Left renal pelvis (tissue), 4 donors: ENCODE data around the gene BCAT1. TPM values are rescaled to one million over a fixed set of nuclear protein-coding genes. Genes with fewer than 3 reads are reported as not detected.
"Not testable (repeated sequence)": the region's sequence is repeated elsewhere in the genome, so short reads cannot be mapped to it uniquely, and the experiment has no call there.

ENCODE experiments used
- DNase-seq, 4 donors: peaks; one replicate each; pipeline ENCODE4 v3.0.0-alpha.2; 2013; ENCODE audit warnings: low read depth in 4 of 4, low spot score in 3 of 4
- polyA plus RNA-seq, 4 donors: library from polyadenylated mRNA; unstranded; fragments of 120-200 nt; gene quantifications; one replicate each; pipeline ENCODE4 v1.2.1, GENCODE V29; 2013; ENCODE audit not compliant: insufficient read length in 4 of 4

BCAT1 gene
- polyA plus RNA-seq, 4 donors = 20.8 to 61.1 (median 53.5) TPM

DNA sequence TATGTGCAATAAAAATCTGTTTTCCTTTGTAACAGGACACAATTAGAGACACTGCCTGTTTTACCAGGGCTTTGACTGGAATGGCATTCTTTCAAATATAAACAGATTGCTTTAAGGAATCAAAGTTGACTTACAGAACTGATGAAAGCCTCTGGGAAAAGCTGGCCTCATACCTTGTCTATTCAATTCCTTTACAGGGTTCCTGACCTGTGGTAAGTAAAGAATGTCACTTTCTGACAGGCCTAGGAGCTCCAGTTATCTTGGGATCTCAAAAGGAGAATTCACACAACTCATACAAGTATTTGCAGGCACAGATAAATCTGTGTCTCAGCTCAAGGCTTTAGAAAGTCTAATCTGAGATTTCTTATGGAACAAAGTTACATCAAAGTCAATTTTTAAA lies 88.4 kb downstream of the BCAT1 start:
- no peak for DNase-seq

DNA sequence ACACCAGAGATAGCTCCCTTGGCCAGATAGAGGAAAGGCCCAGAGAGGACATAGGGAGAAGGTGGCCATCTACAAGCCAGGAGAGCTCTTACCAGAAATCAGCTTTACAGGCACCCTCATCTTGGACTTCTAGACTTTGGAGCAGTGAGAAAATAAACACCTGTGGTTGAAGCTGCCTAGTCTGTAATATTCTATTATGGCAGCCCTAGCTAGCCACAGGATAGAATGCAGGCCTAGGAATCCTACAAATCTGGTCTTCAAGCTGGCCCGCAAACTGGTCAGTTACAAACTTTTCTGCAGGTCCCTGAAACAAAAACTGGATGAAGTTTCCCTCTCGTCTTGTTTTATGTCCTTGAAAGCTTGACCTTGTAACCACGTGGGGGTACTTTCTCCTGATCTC lies 92.4 kb downstream of the BCAT1 start:
- no peak for DNase-seq

DNA sequence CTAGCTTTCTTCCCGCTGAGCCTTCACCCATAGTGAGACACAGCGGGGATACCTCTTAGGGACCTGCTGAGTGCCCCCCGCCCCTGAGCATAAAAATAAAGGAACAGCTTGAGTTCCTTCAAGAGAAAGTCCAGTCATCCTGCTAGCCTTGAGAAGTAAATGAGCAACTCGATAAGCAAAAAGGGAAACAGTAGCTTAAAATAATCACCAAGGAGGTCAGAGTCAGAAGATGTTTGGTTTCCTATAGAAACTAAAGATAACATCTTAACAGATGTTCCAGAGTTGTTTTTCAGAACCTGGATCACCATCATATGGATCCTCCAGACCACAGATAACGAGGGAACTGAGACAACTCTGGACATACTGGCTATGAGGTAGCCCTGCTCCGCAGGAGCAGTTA lies 94.0 kb downstream of the BCAT1 start:
- no peak for DNase-seq

DNA sequence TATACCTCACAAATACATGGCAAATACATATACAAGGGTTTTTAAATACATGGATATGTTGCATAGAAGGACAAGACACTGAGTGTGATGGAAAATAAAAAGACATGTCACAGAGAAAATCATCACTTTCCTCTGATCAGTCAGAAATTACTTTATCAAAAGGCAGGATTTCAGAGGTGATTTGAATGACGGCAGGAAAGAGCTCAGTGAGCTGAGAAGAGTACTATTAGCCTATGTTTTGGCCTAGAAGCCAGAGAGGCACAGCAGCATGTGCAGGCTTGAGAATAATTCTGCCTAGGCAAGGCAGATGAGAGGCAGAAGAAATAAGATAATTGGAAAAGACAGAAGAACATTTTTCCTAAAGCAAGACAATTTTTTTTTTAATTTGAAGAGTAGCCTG lies 94.9 kb downstream of the BCAT1 start:
- DNase-seq = no peak

DNA sequence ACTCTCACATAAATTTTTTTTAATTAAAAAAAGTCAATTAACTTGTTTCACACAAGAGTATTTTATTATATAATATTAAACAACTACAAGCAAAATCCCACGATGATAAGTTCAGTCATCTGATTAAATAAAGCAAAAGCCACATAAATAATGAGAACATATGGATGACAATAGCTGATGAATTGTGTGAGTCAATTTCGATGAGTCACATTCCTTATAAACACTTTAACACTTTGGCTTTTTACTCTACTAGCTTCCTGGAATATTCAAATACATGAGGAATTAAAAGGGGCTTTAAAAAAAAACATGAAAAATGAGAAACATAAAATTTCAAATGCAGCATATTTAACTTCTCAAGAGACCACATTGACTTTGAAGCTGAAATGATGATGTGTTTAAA lies 95.3 kb downstream of the BCAT1 start:
- DNase-seq = no peak

DNA sequence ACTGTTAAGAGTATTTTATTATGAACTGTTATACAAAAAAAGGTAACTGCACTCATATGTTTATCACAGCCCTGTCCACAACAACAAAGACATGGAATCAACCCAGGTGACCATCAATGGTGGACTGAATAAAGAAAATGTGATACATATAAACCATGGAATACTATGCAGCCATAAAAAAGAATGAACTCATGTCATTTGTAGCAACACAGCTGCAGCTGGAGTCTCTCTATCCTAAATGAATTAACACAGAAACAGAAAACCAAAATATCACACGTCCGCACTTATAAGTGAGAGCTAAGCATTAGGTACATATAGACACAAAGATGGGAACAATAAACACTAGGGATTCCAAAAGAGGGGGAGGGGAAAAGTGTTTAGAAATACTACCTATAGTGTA lies 95.8 kb downstream of the BCAT1 start:
- DNase-seq = no peak

DNA sequence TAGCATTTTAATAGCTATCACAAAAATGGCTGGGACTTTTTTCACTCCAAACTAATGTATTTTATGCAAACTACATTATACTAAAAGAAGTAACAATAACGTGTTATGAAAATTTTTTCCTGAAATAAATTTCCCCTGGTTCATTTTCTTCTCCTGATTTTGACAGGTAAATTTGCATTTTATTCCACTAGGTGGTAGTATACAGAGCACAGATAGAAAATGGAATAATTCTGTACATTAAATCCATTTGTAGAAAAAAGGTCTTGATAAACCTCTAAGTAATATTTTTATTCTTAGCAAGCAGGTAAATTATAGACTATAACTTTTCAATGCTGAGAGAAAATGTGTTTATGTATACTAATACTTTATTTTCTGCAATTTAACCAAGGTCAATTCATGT lies 96.5 kb downstream of the BCAT1 start:
- DNase-seq = no peak

DNA sequence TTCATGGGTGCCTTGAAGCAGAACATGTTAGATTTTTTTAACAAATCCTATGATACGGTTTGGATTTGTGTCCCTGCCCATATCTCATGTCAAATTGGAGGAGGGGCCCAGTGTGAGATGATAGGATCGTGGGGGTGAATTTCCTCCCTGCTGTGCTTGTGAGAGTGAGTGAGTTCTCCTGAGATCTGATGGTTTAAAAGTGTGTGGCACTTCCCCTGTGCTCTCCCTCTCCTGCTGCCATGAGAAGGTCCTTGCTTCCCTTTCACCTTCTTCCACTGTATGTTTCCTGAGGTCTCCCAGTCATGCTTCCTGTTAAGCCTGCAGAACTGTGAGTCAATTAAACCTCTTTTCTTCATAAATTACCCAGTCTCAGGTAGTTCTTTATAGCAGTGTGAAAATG lies 97.0 kb downstream of the BCAT1 start:
- DNase-seq = not testable (repeated sequence)

DNA sequence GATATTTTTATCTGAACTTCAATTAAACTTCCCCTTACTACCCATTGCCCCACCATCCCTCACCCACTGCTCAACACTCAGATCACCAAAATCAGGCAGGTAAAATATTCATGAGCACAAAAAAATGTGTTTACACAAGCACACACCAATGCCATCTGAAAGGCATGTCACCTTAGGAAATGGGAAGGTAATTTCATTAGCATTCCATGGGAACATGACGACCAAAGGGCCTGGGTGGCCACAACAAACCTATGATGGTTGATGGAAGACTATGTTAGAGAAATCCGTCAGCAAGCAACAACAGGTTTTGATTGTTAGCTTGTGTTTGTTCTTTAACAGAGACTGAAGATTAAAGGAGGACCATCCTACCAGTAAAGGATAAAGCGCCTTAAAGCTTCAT lies 97.6 kb downstream of the BCAT1 start:
- DNase-seq = no peak

DNA sequence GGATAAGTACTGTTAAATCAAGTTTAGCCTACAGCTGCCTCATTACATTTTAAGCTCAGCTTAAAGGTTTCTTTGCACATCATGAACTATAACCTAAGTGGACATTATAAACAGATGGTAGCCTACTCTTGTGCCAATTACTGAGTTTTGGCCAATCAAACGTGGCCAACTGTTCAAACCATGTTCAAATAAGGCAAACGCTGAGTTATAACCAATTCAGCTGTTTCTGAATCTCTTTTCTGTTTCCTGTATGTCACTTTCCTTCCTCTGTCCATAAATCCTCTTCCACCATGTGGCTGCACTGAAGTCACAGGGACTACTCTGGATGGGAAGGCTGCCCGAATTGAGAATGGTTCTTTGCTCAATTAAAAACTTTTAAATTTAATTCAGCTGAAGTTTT lies 98.4 kb downstream of the BCAT1 start:
- DNase-seq = no peak

DNA sequence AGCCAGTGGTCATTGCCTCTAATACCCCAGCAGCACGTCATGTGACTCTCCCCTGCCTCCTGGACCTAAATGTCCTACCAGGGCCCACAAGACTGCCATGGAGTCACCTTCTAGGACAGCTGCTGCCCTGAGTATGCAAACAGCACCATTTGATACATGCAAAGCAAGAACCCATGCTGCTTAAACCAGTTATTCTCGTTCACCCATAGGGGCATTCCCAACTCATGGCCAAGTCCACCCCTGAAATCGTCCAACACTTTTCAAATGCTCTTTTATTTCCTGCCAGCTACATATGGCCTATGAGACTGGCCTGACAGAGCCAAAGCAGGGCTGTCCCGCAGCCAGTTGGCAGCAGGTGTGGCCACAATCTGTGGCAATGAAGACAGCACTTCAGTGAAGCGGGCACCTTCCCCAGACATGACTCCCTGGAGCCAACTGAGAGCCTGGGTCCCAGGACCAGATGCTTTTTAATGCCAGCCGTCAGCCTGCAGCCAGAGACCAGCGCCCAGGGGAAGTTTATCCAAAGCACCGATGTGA lies 99.9 kb downstream of the BCAT1 start:
- DNase-seq = no peak

DNA sequence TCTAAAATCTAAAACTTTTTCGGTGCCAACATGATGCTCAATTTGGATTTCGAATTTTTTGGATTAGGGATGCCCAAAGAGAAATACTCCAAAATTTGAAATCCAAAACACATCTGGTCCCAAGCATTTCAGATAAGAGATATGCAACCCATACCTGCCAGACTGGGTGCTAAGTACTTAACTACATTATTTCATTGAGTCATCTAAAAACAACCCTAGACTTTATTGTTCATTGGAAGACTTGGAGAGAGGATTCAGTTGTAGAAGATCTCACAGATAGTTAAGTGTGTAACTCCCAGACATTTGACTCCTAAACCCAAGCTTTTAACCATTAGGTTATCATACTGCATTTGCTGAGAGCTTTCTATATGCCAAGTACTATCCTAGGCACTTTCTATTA lies 102.2 kb downstream of the BCAT1 start:
- DNase-seq = no peak

DNA sequence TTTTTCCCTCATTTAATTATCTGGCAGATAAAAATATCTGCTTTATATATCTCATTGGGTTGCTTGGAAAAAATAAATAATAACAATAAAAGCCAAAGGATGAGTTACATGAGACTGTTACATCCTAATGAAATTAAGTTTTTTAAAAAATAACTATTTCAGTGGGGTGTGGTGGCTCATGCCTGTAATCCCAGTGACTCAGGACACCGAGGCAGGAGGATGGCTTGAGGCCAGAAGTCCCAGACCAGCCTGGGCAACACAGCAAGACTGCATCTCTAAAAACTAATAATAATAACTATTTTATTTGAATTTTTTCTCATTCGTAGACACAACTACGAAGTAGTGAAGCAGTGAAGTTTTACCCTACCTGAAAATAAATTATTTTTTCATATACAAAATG lies 103.3 kb downstream of the BCAT1 start:
- no peak for DNase-seq

DNA sequence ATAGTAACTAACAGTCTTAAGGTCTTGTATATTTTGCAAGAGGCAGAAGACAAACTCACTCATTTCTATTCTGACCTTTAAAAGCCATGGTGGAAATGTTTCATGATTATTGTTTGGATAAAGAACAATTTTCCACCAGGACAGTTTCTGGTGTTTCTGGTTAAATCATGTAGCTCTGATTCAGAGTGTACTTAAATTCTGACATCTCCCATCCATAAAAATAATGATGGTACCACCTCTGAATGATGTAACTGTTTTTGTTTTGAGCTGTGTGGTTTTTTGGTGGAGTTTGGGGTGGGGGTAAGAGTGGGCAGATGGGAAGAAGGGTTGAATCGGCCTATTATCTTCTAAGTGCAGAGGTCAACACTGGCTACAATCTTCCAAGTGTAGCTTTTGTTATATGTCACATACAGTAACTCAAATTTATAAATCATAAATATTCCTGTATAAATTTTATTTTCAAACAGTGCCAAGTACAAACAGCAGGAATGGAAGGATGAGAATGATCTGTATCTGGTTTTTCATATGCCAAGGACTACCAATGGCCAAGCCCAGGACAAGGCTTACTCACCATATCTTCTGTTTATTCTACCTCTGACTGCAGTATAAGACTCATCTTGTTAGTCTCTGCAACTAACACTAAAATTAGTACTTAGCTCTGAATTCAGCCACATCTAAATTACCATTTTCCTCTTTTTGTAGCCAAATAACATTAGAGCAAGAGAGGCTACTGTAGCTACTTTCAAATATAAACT lies 108.7 kb downstream of the BCAT1 start:
- DNase-seq = no peak

DNA sequence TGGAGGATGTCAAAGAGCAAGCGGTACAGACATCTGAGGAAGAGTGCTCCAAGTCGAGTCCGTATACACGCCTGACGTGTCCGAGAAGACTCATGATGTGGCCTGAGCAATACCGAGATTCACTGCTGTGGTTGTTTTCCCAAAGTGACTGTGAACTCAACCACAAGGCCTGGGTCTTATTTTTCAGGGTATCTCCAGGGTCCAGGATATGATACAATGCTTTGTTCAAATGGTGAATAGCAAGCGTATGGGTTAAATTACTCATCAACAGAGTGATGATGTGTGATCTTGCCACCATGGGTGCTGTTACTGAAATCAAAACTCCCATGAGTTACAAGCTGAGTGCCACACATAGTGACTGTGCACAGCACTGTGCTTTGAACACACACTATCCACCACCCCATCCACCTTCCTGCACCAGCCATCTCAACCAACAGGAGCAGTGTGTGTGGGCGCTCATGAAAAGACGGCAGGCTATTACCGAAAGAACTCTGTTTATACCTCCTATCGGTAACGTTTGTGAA lies 109.6 kb downstream of the BCAT1 start:
- no peak for DNase-seq

DNA sequence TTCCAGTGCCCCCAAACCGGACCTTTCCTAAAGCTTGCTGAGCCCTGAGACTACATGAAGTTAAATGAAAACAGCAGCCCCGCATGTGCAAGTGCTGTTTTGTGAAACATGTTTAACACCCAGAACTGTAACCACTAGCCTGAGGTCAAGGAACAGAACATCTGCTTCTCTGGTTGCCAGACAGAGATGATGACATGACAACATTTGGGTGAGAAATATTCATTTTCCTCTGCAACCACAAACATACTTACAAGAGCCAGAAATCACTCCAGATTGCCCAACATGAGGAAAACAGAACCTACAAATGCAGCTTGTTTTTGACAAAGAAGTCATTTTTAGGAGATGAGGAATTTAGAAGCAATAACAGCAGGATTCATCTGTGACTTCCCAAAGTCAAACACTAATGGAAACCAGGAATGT lies 110.4 kb downstream of the BCAT1 start:
- no peak for DNase-seq

DNA sequence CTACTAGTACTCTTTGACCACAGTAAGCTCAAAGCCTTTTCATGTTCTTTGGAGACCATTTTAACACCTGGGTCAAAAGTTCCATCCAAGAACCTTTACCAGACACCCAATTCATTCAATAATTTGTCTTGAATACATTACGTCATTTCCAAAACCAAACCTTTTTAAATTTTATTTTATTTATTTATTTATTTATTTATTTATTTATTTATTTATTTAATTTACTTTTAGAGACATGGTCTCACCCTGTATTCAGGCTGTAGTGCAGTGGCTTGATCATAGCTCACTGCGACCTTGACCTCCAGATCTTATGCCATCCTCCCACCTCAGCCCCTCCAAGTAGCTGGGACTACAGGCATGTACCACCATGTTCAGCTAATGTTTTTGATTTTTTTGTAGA lies 113.5 kb downstream of the BCAT1 start:
- DNase-seq = no peak

DNA sequence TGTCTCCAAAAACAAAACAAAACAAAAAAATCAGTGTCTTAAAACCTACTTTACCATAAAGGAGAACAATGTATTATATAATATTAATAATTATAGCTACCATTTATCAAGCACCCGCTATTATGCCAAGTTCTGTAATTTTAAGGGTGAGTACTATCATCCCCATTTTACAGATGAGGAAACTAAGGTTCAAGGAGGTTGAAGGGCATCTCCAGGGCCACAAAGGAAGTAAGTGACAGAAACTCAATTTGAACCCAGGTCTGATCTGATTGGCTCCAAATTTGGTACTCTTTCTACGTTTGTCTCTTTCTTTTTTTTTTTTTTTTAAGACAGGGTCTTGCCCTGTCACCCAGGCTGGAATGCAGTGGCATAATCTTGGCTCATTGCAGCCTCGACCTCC lies 115.4 kb downstream of the BCAT1 start:
- DNase-seq = no peak

DNA sequence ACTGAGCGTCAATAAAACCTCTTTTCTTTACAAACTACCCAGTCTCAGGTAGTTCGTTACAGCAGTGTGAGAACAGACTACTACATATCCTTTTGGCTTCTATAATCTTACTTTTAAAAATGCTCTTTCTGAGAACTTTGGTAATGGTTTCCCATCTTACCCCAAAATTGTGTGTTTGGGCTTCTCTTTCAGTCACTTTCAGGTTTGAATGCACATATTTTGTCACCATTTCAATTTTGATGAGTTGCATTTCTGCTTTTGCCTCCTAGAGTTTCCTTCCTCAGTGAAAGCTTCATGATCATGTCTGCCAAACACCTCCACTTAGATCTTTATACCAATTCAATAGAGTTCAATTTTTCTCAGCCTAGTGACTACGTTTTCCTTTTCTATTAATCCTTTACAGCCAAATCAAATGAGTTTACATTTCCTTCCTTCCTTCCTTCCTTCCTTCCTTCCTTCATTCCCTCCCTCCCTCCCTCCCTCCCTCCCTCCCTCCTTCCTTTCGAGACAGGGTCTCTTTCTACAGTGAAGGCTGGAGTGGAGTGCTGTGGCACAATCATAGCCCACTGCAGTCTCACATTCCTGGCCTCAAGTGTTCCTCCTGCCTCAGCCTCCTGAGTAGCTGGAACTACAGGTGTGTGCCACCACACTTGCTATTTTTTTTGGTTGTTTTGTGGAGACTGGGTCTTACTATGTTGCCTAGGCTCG lies 124.9 kb downstream of the BCAT1 start:
- DNase-seq = no peak

DNA sequence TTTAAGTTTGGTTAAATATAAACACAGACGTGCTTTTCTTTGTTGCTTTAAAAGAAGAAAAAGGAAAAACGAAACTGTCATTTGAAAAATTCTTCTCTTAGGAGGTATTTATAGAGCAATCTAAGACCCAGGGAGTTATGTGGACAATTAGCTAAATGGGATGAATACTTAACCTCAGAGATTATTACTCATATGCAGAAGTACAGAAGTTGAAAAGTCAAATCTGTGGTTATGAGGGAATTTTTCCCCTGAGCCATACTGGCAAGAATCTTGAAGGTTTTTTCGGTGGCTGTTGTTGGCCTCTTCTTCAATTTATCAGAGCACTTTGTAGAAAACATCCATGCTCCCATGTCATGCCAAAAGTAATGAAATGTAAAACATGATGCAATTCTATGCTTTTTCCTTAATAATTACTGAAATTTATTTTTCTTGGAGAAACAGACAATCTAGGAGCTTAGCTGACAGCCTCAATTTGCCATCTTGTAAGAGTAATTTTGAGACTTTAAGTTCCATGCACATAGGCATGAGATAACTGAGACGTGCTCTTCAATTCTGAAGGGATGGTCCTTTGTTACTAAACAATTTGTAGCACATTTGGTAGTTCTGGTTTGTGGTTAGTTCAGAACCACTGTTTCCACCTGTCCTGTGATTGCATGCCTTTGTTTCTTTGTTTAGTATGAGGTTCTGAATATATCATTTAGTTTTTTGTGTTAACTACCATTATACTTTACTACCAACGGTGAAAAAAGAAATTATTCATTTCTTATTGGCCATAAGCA lies 126.6 kb downstream of the BCAT1 start:
- DNase-seq = no peak

DNA sequence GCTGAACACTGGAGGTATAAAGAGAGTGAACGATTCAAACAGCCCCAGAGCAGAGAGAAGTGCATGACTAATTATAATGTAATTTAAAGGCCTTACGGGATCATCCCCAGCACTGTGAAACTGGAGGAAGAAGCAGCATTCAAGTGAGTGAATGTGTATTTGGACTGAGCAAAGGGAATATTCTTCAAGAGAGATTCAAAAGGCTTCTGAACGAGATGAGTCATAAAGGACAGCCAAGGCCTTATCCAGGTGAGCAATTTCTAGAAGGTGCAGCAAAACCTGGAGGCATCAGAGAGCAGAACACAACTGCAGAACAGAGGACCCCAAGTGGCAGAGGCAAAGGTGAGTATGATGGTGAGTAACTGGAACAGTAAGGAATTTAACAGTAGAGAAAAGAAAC lies 127.2 kb downstream of the BCAT1 start:
- no peak for DNase-seq
